Sigmoid colon (tissue), 3 donors: Measurements from ENCODE around the gene CCDC7.
"Not testable (repeated sequence)": the region's sequence is repeated elsewhere in the genome, so short reads cannot be mapped to it uniquely, and the experiment has no call there.

Experiments used
- CTCF ChIP-seq, 4 experiments: fragments of 450-650 bp in 3 of 4; fragments of 200-600 bp in 1 of 4; IDR thresholded peaks; one replicate each; pipeline ENCODE4 v1.5.1; 2016 to 2019; ENCODE audit warnings: antibody characterized with exemption in 4 of 4, mild to moderate bottlenecking in 3 of 4, moderate library complexity in 2 of 4
- POLR2A ChIP-seq, 2 donors: fragments of 450-650 bp; IDR thresholded peaks; one replicate each; pipeline ENCODE4 v1.6.1; 2016; ENCODE audit warnings: antibody characterized with exemption in 2 of 2, mild to moderate bottlenecking in 2 of 2, moderate library complexity in 2 of 2

GRCh38 chr10:32657430-32657829 is 211.5 kb downstream of the CCDC7 start:
- TF ChIP-seq POLR2A, CTCF (IDR thresholded peaks at IDR 0.05): not testable (repeated sequence)
